HG03442 (cell line): ENCODE measurements around the gene GSTM5.
"Not testable (repeated sequence)": the region's sequence is repeated elsewhere in the genome, so short reads cannot be mapped to it uniquely, and the experiment has no call there.

ENCODE experiments used
- ATAC-seq: cut with Tn5 transposase; IDR thresholded peaks from one replicate; pipeline ENCODE4 v1.9.1; 2021; ENCODE audit warnings: mild to moderate bottlenecking, moderate library complexity; ENCODE audit not compliant: unreplicated experiment

The GSTM5 gene

DNA sequence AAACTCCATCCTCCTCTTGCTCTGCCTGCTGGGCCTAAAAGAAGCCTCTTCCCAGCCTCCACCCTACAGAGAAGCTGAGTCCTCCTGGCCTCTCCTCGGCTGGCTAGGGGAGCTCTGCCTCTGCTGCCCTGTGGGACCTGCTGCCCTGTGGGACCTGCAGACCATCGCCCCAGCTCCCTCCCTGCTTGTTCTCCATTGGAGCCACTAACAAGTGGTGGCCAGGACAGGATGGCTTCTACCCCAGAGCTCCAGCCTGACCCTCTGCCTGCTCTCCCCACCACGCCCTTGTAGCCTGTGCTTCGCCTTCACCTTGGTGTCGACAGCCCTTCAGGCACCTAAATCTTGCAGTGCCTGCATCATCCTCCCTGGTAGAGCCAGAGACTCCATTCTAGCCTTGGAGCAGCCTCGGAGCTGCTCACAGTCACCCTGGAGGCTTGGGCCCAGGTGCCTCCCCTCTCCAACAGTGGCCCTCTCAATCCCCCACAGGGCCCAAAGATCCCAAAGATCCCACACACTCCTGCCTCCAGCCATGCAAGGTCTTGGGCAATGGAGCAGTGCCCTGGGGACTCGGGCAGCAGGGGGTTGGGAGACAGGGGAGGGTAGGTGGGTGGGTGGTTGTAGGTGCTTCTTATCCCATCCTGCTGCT, 48.7 kb downstream of the GSTM5 start:
- no peak for ATAC-seq

DNA sequence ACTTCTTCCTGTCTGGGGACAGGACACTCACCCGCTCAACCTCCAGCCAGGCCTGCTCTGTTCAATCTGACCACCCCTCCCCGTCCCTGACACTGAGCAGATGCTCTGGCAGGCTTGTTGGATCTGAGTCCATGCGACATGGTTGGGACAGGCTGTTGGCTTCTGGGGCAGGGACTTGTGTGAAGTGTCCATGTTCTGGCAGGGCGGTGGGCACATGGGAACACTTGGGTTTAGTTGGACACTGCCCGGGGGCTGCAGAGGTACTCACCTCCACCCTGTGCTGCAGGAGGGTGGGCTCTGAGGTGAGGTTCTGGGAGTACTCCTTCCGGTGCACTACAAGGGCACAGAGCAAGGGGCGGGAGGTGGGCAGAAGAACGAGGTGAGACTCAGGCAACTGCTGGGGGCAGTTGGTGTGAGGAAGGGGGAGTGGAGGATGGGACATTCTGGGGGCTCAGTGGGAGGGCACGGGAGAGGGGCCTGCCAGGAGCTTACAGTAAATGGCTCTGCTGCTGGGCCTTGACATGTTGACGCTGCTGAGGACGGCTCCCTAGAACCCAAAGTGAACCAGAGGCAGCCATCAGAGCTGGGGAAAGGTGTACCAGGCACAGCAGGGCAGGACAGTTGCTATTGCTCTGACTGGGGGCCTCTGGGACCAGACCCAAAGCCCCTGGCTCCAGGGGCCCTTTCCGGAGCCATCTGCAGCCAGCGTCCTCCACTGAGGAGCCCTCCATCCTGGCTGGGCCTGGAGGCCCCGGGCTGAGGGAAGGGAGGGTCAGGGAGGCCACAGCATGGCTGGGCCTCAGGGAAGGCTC, 49.4 kb downstream of the GSTM5 start:
- no peak for ATAC-seq

DNA sequence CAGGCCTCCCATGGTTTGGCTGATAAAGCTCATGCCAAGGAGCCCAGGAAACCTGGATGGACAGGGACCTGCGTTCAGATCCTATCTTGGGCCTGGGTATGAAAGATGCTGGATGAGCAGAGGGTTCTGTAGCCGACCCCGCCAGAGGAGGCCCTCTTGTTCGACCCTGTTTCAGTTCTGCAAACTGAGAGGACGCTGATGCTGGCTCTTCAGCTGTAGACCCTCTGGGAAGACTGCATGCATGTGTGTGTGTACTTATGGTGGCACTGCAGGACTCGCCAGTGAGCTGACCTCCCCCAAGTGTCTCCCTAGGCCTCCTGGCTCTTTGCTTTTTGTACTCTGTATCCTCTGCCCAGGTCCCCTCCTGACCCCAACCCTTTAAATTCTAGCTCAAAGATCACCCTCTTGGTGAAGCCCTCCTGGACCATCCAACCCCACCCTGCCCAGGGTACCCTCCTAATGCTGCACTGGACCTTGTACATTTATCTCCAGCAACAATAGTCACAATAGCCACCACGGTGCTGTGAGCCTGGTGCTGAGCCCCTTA, 50.1 kb downstream of the GSTM5 start:
- no peak for ATAC-seq

DNA sequence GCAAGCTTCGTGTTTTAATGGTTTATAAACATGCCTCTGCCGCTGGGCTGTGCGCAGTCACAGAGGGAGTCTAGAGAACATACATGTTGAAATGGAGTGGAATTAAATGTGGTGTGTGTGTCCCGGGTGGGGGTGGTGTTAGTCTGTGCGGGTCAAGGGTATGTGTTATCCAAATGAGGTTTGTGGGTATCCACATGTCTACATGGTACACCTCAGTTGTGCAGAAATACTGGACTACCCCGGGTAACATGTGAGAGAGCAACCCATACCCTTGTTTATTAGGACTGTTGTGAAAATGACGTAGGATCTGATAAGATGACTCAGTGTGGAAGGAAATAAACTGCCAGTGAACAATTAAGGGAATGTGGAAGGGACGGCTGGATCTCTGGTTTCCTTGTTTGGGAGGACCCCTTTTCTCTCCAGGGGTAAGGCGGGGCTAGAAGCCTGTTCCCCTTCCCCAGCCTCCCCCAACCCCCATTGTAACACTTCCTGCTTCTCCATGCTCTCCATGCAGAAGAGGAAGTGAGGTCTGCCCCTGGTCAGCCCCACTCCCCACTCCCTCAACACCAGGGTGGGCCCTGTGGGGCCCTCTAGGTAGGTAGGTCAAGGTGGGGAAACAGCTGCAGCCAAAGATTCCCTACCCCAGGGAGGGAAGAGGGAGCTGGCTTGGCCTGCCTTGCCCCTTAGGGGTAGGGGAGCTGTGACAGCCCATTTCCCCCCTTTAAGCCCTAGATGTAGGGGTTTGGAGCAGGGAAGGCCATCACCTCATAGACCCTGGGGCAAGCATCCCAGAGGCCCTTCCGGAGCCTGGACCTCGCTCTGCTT, 51.0 kb downstream of the GSTM5 start:
- no peak for ATAC-seq

DNA sequence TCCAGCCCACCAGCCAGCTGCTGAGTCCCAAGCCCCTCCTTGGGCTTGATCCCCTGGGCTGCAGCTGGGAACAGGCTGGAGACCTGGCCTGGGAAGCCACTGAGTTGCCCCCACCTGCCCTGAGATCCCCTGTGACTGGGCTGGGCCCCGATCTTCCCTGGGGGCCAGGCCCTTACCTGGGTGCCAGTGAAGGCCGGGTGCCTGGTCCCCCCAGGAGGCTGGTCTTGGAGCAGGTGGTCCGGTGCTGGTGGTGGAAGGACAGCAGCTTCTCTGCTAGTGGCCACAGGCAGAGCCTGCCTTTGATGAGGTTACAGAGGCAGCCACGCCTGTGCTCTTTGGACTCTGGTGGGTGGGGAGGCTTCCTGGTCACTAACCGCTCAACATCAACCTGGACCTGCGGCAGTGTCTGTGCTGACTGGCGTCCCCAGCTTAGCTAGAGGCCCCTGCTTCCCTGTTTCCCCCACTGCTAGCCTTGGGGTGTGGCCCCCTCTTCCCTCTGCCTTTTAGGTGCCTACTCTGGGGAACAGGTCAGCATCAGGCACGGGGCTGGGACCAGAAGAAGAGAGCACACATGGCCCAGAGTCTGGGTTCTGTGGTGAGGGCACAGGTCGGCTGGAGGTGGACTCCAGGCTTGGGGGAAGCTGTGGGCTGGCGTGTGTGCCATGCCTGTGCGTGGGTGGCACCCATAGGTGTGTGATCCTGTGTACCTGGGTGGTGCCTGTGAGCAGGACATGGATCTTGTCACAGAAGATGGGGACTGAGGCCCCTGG, 51.8 kb downstream of the GSTM5 start, which contains the start of gene EPS8L3:
TSS of gene EPS8L3 (minus strand) at position 278 of the 770 bp plus-strand sequence. CDS start 2,174 bp downstream, outside the sequence.
- ATAC-seq = no peak

DNA sequence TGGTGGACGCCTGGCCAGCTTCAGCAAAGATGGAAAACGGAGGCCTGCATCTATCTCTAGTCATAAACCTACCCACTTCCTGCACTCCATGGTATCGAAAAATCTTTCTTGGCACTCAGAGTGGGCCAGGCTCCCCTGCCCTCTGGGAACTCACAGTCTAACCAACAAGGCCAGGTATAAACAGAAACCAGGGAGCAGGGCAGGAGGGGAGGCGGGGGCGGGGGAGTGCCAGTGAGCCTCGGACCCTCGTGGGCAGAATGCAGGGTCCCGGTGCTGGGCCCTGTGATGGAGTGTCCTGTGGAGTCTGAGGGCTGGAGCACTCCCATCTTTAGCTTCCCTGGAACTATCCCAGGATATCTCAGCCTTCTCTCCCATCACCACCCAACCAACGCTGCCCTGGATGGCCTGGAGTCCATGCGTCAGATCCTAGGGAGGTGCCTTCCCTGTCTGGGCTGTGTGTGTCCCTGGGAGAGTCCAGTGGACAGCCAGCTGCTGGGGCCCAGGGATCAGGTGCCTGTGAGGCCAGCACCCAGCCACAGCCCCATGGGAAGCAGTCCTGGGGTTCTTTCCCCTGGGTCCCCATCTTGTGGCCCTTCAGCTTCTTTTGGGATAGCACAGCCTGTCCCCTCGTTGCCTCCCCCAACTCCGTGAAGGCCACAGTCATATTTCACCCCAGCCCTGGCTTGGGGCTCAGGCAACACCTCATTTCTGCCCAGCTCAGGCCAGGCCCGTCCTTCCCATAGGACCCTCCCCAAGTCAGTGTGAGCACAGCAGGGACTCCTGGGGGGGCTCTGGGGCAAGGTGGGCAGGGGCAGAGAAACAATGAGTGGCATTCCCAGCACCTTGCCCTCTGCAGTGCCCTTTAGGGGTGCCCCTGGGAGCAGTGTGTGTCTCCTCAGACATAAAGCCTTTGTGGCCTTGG, 52.8 kb downstream of the GSTM5 start:
- no peak for ATAC-seq

DNA sequence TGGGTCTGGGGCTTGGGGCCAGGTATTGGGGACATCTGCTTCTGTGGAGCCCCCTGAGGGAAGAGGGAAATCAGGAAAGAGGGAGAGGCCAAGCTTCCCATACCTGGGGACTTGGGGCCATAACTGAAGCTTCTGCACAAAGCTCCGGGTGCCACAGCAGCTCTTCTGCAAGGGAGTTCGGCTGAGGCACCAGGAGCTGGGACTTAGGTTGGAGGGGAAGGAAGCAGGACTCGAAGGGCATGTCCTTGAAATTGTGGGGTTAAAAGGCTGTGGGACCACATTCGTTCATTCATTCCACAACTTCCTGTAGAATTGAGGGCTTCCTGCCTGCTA, 53.4 kb downstream of the GSTM5 start:
- no peak for ATAC-seq

DNA sequence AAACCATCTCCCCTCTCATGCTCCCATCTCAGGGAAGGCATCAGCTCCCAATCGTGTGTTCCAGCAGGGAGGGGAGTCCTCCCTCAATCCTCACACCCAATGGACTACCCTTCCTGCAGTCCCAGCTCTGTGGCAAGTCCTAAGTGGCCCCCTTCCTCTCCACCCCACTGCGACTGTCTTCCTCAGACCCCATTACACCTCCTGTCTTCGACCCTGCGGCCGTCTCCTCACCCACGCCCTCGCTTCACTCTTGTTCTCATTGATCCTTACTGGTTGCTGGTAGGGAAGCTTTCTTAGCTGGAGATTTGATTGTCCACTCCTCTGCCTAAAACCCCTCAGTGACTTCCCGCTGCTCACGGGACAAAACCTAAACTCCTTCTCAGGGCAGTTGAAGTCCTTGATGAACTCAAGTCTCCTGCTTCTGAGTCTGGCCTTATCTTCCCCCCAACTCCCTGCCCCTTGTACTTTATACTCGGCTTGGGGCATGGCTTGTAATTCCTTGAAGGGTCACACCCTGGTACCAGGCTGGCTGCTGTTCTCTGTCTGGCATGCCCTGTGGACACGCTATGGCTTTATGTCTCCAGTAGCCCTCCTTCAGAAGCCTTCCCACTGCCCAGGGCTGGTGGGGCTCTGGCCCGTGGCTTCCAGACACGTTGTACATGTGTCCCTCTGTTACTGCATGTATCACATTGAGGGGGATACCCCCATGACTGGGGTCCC, 54.0 kb downstream of the GSTM5 start:
- ATAC-seq = no peak

DNA sequence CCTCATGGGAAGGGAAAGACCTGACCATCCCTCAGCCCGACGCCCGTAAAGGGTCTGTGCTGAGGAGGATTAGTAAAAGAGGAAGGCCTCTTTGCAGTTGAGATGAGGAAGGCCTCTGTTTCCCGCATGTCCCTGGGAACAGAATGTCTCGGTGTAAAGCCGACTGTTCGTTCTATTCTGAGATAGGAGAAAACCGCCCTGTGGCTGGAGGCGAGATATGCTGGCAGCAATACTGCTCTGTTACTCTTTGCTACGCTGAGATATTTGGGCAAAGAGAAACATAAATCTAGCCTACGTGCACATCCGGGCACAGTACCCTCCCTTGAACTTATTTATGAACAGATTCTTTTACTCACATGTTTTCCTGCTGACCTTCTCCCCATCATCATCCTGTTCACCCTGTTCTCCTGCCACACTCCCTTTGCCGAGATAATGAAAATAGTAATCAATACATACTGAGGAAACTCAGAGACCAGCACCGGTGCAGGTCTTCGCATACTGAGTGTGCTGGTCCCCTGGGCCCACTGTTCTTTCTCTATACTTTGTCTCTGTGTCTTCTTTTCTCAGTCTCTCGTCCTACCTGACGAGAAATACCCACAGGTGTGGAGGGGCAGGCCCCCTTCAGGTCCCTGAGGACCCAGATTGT, 55.1 kb downstream of the GSTM5 start:
- ATAC-seq = not testable (repeated sequence)
